GM13977 (cell line): ENCODE measurements around the gene CAMK1D.

Experiments used
- DNase-seq: peaks from one replicate; pipeline ENCODE4 v3.0.0; 2012; ENCODE audit warnings: low spot score
- in situ Hi-C: fragments of 300-500 bp; cut with MboI; formaldehyde crosslinking; loops from one replicate; pipeline ENCODE4 v1.12.0; 2022; ENCODE audit warnings: low sequenced_read_pairs, low pct_unique_long_range_greater_than_20kb, mixed read lengths, inconsistent platforms; ENCODE audit not compliant: unreplicated experiment
- TF ChIP-seq, protein P1 (sequence below): IDR thresholded peaks from 2 replicates; pipeline ENCODE4 v1.5.1; 2012; ENCODE audit warnings: mild to moderate bottlenecking, control low read depth; ENCODE audit not compliant: insufficient read depth; ENCODE audit errors: extremely low read depth, missing control alignments

CAMK1D gene

DNA sequence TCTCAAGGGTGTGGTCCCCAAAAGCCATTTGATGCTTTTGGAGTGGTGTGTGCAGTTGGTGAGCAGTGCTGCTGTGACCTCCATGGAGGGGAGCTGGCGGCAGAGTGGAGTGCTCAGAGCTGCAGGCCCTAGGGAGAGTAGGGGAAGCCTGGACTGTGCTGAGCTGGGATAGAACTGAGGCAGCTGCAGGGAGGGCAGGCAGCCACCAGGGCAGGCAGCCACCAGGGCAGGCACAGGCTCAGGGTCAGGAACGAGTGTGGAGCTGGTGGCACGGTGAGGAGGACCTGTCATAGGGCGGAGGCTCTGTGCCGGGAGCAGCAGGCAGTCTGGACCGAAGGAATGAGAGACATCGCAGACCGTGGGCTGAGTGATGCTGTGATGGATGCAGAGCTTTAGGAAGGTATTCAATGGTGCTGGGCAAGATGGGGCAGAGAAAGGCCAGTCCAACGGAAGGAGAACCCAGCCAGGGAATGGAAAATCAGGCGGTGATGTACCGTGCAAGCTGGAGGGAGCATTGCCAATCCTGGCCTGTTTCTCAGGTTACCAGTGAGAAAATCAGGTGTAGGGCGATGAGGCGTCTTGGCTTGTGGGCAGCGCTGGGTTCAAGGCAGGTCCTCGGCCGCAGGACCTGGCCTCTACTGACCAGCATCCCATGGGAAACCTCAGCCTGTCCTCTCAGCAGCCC, 152.6 kb downstream of the CAMK1D start:
- TF ChIP-seq, protein P1, sequence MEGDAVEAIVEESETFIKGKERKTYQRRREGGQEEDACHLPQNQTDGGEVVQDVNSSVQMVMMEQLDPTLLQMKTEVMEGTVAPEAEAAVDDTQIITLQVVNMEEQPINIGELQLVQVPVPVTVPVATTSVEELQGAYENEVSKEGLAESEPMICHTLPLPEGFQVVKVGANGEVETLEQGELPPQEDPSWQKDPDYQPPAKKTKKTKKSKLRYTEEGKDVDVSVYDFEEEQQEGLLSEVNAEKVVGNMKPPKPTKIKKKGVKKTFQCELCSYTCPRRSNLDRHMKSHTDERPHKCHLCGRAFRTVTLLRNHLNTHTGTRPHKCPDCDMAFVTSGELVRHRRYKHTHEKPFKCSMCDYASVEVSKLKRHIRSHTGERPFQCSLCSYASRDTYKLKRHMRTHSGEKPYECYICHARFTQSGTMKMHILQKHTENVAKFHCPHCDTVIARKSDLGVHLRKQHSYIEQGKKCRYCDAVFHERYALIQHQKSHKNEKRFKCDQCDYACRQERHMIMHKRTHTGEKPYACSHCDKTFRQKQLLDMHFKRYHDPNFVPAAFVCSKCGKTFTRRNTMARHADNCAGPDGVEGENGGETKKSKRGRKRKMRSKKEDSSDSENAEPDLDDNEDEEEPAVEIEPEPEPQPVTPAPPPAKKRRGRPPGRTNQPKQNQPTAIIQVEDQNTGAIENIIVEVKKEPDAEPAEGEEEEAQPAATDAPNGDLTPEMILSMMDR: no peak
- in situ Hi-C loops: no loop called here
- DNase-seq: no peak

DNA sequence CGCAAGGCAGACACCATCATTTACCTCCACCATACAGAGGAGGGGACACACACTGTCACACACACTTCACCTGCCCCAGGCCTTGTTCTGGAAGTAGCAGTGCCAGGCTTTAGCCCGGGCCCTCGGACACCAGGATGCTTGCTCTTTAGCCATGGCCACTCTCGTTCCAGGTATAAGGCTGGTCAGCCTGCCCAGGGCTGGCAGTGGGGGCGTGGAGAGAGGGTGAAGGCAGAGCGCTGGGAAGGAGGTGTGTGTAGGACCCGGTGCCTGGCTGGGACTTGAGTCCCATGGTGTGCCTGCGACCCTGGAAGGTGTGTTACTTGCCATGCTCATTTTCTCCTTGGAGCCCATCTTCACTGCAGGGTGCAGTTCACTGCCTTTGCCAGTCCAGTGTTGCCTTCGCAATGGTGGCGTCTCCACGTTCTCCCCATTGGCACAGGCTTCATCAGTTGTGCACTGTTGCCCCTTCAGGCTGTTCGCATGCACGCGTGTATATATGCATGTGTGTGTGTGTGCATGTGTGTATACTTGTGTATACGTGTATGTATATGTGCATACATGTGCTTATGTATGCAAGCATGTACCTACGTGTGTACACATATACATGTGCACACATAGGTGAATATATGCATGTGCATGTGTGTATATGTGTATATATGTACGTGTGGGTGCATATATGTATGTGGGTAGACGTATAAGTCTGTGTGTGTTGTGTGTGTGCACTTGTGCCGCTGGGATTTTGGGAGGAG, 153.4 kb downstream of the CAMK1D start:
- in situ Hi-C loops: no loop called here
- DNase-seq: no peak
- TF ChIP-seq, protein P1: no peak

DNA sequence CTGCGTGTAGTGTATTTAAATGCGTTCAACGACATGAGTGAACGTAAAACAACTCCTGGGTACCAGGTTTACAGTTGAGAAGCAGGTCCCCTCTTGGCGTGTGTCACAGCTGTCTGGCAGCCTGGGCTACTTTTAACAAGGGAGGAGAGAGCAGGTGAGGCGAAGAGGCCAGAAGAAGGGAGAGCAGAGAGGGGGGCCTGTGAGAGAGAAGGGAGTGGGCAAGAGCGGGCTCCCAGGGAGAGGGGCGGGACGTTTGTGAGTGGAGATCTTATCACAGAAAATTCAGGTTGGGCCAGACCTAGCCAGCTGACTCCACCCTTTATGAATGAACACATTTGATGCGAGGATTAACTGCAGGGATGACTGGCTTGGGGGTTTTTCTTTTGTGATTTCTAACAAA, 154.0 kb downstream of the CAMK1D start:
- TF ChIP-seq, protein P1: no peak
- in situ Hi-C loops: no loop called here
- DNase-seq: no peak

DNA sequence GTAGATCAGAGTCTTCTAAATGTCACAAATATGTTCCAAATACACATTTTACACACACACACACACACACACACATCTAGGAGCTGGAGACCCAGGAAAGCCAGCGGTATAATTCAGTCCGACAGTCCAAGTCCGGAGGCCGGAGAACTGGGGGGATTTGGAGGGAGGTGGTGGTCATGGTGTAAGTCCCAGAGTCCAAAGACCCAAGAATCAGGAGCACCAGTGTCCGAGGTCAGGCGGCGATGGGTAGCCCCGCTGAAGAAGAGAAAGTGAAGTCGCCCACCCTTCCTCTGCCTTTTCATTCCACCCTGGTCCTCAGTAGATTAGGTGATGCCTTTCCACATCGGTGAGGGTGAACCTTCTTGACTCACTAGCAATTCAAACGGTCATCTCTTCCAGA, 154.8 kb downstream of the CAMK1D start:
- no peak for DNase-seq
- TF ChIP-seq, protein P1: no peak
- in situ Hi-C loops: no loop called here

DNA sequence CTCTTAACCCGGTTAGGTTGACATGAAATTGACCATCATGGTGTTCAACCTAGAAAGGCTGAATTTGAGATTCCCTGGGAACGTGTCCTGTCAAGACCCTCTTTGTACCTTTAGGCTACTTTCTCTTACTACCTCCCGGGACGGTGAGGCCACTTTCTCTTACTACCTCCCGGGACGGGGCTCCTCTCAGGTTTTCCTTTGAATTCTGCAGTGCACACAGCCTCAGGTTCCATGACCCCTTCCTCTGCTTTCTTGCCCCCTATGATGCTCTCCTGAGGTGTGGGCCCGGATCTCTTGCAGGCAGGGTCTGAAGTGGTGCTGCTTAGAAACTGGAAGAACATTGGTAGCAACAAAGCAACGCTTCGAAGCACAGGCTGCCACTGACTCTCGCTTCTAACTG, 155.3 kb downstream of the CAMK1D start:
- in situ Hi-C loops: no loop called here
- TF ChIP-seq, protein P1: no peak
- DNase-seq: no peak

DNA sequence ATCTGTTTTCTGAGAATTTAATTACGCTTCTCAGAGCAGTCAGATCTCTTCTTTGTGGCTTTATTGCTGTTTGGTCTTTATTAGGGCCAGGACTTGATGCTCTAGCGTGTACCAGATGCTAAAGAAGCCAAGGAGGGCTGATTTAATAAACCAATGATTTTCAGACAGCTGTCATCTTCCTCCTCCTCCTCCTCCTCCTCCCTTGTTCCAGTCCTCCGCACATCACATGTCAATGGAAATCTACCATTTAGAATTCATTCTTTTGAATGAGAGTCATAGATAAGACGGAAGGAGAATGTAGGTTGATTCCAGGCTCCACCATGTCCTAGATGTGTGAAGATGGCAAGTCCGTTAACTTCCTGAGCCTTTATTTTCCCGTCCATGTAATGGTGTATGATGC, 156.3 kb downstream of the CAMK1D start:
- DNase-seq: no peak
- in situ Hi-C loops: no loop called here
- TF ChIP-seq, protein P1: no peak
